KG1 (cell line): ENCODE measurements around the gene ARHGAP10.

Source experiments
- DNase-seq: peaks from one replicate; lab custom pipeline; 2025; lab: John Stamatoyannopoulos, UW

ARHGAP10 gene

GRCh38 chr4:148041606-148042329 lies 309.9 kb downstream of the ARHGAP10 start:
- no peak for DNase-seq

GRCh38 chr4:148044089-148044911 lies 312.4 kb downstream of the ARHGAP10 start:
- no peak for DNase-seq

- DNase-seq, result no peak
Observed at GRCh38 chr4:148044912-148045352, 313.0 kb downstream of the ARHGAP10 start.

- DNase-seq, result no peak
Observed at GRCh38 chr4:148048598-148048997, 316.7 kb downstream of the ARHGAP10 start.

- no peak for DNase-seq
Observed at GRCh38 chr4:148051403-148051802, 319.5 kb downstream of the ARHGAP10 start.

GRCh38 chr4:148052448-148052847 lies 320.6 kb downstream of the ARHGAP10 start:
- no peak for DNase-seq

GRCh38 chr4:148053298-148054003 lies 321.6 kb downstream of the ARHGAP10 start:
- no peak for DNase-seq

GRCh38 chr4:148054275-148054674 lies 322.4 kb downstream of the ARHGAP10 start:
- DNase-seq, result no peak

- DNase-seq, result no peak
Observed at GRCh38 chr4:148055844-148056243, 324.0 kb downstream of the ARHGAP10 start.

- peak; percentile 41 for DNase-seq
Observed at GRCh38 chr4:148056879-148057278, 325.0 kb downstream of the ARHGAP10 start.

GRCh38 chr4:148057516-148057915 lies 325.6 kb downstream of the ARHGAP10 start:
- no peak for DNase-seq

GRCh38 chr4:148057984-148058859 lies 326.3 kb downstream of the ARHGAP10 start:
- no peak for DNase-seq

GRCh38 chr4:148059617-148060180 lies 327.8 kb downstream of the ARHGAP10 start:
- DNase-seq, result no peak

- DNase-seq, result no peak
Observed at GRCh38 chr4:148060264-148061140, 328.6 kb downstream of the ARHGAP10 start.

- no peak for DNase-seq
Observed at GRCh38 chr4:148061141-148061481, 329.2 kb downstream of the ARHGAP10 start.

GRCh38 chr4:148061795-148062194 lies 329.9 kb downstream of the ARHGAP10 start:
- no peak for DNase-seq

- DNase-seq, result no peak
Observed at GRCh38 chr4:148062301-148062950, 330.5 kb downstream of the ARHGAP10 start.

GRCh38 chr4:148064451-148064850 lies 332.6 kb downstream of the ARHGAP10 start:
- no peak for DNase-seq

GRCh38 chr4:148065075-148065474 lies 333.2 kb downstream of the ARHGAP10 start:
- DNase-seq, result no peak
